ENCODE measurements around the gene SOX13. TPM values are rescaled to one million over a fixed set of nuclear protein-coding genes. Genes with fewer than 3 reads are reported as not detected.

The SOX13 gene
- total RNA-seq, 1 experiment from 2014 or later = 35.6 TPM

DNA sequence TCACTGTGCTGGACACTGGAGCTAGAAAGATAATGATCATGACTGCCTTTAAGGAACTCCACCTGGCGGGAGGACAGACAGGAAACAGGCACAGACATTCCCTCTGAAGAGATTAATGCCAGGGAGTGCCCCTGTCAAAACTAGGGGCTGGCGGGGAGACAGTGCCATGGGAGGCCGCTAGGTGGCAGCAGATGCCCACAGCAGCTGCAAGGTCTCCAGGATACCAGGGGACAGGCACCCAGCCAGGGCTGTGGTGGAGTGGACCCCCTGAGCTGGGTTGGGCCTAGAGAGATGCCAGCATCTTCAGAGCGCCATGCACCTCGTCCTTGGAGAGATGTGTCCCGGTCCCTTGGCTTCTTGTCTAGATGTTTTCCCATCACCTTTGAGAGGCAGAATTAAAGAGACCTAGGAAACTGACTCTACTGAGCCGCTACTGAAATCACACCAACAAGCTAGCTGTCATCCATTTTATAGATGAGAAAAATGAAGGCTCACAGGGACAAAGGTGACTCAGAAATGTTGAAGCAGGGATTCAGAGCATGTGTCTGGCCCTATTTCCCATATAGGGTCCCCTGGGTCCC lies 89.7 kb downstream of the SOX13 start:
- ChIA-PET POLR2A (no interaction called here), CTCF (interaction anchor here (0.7 to 4.1 kb wide), 27 partner anchors 10 to 645 kb away, joined by 3 to 53 read pairs (median 6); partner anchors contain the start of genes ETNK2, GOLT1A, PIK3C2B and PLEKHA6), RAD21 (ENCODE audit: low non-redundant PET in 1 of 2, low total read pairs in 2 of 2, uncharacterized antibody in 2 of 2, unreplicated experiment in 2 of 2) (interaction anchor here (0.6 to 3.2 kb wide), 13 partner anchors 9 to 302 kb away, joined by 3 to 17 read pairs (median 5); partner anchors contain the start of gene GOLT1A (in 1 of the 2))
- Histone ChIP-seq H3K9me3 (ENCODE audit: control insufficient read depth in 1 of 2, insufficient read depth in 1 of 2, low read depth in 1 of 2, low read length in 2 of 2) (no peaks in the 10 kb centered on the region), H3K36me3 (ENCODE audit: control insufficient read depth in 1 of 2, insufficient read depth in 2 of 2, low read length in 2 of 2) (no peaks in the 10 kb centered on the region), H3K4me2 (ENCODE audit: low read length) (peak overlapping the region; percentile 41), H3K27me3 (ENCODE audit: insufficient read depth, low read length) (no peaks in the 10 kb centered on the region), H4K20me1 (ENCODE audit: insufficient read depth) (no peaks in the 10 kb centered on the region), H3K9ac (ENCODE audit: low read length) (no peak overlapping the region), H3K9me2 (ENCODE audit: insufficient read depth) (no peaks in the 10 kb centered on the region), H3K79me2 (ENCODE audit: insufficient read depth, low read length) (no peaks in the 10 kb centered on the region), H3K4me1 (ENCODE audit: control insufficient read depth in 1 of 2, insufficient read depth in 2 of 2, low read length in 2 of 2) (peaks cover 0 to 15% of the 10 kb centered on the region in 2 experiments; a peak in 2 of 4 replicates), H3K4me3 (replicated peaks in 1 of 2; ENCODE audit: low read depth in 1 of 2, low read length in 2 of 2) (no peak overlapping the region), H2AFZ (ENCODE audit: low read depth, low read length, poor library complexity, severe bottlenecking) (peak overlapping the region; percentile 55), H3K27ac (ENCODE audit: low read depth, low read length) (no peak overlapping the region)
- DNase-seq (ENCODE audit: low read depth, low spot score) = peak; percentile 70
- intact Hi-C loops (cut with micrococcal nuclease) = loop anchor here (1.0 to 5.0 kb wide), 7 partner anchors 36 to 340 kb away; partner anchors contain the start of gene SNRPE
- peak; percentile 98 for ATAC-seq
- no peak for TF ChIP-seq EZH2 (IDR thresholded peaks at IDR 0.05)
- no peak for TF ChIP-seq EGR1 (IDR thresholded peaks at IDR 0.05; ENCODE audit: low read depth)
- no peak for TF ChIP-seq SRF (IDR thresholded peaks at IDR 0.05; ENCODE audit: low read depth)
- peak; percentile 22 for TF ChIP-seq YY1 (IDR thresholded peaks at IDR 0.05; ENCODE audit: extremely low read depth, insufficient replicate concordance, low read depth, low read length)
- no peak for TF ChIP-seq CEBPB (IDR thresholded peaks at IDR 0.05; ENCODE audit: low read depth)
- TF ChIP-seq RAD21 (IDR thresholded peaks at IDR 0.05; ENCODE audit: low read depth) = peak; percentile 100
- TF ChIP-seq, protein P1, sequence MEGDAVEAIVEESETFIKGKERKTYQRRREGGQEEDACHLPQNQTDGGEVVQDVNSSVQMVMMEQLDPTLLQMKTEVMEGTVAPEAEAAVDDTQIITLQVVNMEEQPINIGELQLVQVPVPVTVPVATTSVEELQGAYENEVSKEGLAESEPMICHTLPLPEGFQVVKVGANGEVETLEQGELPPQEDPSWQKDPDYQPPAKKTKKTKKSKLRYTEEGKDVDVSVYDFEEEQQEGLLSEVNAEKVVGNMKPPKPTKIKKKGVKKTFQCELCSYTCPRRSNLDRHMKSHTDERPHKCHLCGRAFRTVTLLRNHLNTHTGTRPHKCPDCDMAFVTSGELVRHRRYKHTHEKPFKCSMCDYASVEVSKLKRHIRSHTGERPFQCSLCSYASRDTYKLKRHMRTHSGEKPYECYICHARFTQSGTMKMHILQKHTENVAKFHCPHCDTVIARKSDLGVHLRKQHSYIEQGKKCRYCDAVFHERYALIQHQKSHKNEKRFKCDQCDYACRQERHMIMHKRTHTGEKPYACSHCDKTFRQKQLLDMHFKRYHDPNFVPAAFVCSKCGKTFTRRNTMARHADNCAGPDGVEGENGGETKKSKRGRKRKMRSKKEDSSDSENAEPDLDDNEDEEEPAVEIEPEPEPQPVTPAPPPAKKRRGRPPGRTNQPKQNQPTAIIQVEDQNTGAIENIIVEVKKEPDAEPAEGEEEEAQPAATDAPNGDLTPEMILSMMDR (IDR thresholded peaks at IDR 0.05 in 2 of 3, conservative IDR thresholded peaks at IDR 0.05 in 1 of 3; ENCODE audit: borderline replicate concordance in 1 of 3, insufficient read depth in 1 of 3, low read depth in 2 of 3, low read length in 2 of 3) = peak; percentile 98 to 99 (median 99)
- TF ChIP-seq, protein P2, sequence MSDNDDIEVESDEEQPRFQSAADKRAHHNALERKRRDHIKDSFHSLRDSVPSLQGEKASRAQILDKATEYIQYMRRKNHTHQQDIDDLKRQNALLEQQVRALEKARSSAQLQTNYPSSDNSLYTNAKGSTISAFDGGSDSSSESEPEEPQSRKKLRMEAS (IDR thresholded peaks at IDR 0.05) = no peak
- no peak for TF ChIP-seq FOSL1 (IDR thresholded peaks at IDR 0.05; ENCODE audit: low read depth)
- 0 out of 2 replicates have a peak, but pooled peaks have one; percentile 27 for TF ChIP-seq POLR2AphosphoS5 (IDR thresholded peaks at IDR 0.05; ENCODE audit: low read depth, low read length)
- BruUV-seq (replicated peaks) = no TSS peak
